GM03348 (cell line): Measurements from ENCODE around the gene CHGA.
A peak's percentile ranks its signal among the peaks of the same experiment; 100 is the strongest.

Experiments
- DNase-seq: peaks from one replicate; pipeline ENCODE4 v3.0.0; 2012; ENCODE audit warnings: low spot score

The CHGA gene

DNA sequence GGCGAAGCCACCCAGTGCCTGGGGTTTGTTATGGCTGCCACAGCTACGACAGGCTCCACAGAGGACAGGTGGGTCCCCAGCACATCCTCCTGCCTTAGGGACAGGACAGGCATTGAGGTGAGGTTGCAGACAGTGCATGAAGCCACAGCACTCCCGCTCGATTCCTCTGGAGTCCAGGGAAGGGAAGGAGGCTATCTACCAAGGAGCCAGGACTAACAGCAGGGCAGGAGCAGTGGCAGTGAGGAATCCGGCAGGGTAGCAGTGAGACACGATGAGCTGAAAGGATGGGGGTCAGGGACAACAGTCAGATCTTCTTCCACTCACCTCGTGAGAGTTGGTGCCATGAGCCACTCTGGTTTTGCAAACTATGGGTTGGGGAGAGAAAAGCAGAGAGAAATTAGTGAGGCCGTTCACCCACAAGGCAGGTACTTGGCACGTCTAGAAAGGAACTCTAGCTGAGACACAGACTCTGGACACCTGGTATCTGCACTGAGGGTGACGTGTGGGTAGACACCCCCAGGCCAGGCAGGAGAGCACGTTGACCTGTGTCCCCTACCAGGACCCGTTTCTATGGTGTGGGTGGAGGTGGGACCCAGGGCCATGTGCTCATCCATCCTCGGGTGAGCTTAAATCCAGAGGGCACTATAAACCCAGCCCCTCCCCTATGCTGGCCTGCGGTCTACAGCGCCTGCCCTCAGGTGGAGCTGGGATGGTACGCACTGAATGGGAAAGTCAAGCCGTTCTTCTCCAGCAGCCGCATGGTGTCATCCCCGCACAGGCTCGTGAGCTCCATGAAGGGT, 39.3 kb downstream of the CHGA start:
- DNase-seq: no peak

- no peak for DNase-seq
These were observed 39.8 kb downstream of the CHGA start for GRCh38 chr14:92962831-92963095.

DNA sequence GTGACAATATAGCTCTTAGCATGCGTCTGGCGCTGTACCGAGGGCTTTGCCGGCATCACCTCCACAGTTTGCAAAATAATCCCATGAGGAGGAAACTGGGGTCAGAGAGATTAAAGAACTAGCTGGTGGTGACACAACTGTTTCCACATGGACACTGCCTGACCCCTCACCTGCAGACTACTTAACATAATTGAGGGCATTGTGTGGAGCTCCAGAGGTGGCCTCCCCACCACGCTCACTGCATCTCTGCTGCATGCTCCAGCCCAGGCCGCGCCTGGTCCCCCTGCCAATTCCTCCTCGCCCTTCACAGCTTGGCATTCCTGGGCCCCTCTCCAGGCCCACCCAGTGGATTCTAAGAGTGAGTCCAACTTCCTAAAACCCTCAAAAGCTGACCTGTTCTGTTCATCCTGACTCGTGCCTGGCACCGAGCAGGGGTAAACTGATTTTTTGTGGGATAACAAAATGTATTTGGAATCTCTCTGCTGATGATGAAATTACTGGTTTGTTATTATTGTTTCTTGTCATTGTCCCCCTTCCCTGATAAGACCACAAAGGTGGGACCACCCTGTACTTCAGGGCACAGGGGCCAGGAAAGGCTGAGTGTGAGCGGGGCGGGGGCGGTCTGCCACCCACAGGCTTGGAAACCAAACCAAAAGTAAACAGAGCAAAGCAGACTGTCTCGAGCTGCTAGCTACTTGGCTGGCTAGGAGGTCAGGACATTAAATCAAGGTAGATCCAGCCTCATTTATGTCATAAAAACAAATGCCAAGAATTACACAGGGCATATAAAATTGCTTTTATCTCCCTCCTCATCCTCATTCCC, 40.6 kb downstream of the CHGA start:
- DNase-seq: no peak

GRCh38 chr14:92964124-92965109, 41.5 kb downstream of the CHGA start:
- DNase-seq: no peak

DNA sequence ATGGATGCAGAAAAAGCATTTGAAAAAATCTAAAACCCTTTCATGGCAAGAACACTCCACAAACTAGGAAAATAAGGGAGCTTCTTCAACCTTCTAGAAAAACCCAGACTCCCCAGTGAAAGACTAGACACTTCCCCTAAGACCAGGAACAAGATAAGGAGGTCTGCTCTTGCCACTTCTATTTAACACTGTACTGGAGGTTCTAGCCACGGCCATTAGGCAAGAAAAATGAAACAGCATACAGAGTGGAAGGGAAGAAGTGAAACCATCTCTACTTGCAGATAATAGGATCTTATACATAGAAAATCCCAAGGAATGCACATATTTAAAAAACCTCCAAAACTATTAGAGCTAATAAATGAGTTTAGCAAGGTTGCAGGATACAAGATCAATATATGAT, 42.3 kb downstream of the CHGA start:
- no peak for DNase-seq

DNA sequence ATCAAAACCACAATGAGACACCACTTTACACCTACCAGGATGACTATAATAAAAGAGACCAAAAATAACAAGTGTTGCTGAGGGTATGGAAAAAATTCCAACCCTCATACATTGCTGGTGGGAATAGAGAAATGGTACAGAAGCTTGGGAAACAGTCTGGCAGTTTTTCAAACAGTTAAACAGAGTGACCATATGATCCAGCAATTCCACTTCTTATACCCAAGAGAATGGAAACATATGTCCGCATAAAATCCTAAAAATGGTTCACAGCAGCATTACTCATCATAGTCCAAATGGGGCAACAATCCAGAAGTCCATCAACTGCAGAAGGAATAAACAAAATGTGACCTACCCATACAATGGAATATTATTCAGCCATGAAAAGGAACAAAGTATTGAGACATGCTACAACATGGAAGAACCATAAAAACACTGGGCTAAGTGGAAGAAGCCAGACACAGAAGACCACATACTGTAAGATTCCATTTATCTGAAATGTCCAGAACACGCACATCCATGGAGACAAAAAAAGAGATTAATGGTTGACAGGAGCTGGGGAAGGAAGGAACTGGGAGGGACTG, 44.5 kb downstream of the CHGA start:
- no peak for DNase-seq

- no peak for DNase-seq
These were observed 45.5 kb downstream of the CHGA start for GRCh38 chr14:92968291-92969020.

DNA sequence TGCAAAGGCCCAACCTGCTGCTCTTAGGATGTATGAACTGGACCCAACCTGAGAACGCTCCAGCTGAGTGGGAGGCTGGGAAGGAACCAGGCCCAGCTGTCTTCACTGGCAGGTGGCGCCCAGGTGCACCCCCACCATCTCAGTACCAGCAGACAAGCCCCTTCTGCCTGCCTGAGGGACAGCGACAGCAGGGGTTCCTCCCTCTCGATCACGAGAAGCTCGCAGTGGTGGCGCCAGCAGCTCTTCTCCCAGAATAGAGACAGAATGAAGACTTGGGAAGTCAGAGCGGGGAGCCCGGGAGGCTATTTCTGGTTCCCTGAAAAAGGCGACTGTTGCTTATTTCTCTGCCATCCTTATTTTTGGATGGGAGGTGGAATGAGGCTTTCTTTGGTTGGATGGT, 46.5 kb downstream of the CHGA start:
- no peak for DNase-seq

- no peak for DNase-seq
These were observed 46.9 kb downstream of the CHGA start for GRCh38 chr14:92969871-92970270.

- no peak for DNase-seq
These were observed 47.3 kb downstream of the CHGA start for GRCh38 chr14:92970271-92970670.

DNA sequence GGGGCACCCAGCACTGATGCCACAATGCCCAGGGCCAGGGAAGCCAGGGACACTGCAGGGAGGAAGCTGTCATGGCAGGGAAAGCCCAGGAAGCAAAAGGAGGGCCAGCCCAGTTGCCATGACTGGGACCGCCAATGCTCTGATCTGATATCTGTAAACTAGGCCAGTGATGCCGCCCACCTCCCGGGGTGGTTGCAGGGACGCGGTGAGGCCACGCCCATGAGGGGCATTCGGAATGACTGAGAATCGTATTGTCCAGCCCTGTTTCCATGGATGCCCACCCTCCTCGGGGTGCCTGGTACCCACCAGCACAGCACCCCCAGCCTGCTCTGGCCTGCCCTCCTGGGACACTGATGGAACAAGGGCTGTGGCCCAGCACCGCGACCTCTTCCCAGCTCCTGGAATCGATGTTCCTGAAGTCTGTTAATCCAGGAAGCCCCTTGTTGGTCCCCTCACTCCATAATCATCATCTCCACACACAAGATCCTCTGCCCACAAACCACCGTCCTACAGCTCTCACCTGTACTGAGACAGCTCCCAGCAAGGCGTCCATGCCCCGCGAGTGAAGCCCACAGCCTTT, 48.7 kb downstream of the CHGA start:
- no peak for DNase-seq

DNA sequence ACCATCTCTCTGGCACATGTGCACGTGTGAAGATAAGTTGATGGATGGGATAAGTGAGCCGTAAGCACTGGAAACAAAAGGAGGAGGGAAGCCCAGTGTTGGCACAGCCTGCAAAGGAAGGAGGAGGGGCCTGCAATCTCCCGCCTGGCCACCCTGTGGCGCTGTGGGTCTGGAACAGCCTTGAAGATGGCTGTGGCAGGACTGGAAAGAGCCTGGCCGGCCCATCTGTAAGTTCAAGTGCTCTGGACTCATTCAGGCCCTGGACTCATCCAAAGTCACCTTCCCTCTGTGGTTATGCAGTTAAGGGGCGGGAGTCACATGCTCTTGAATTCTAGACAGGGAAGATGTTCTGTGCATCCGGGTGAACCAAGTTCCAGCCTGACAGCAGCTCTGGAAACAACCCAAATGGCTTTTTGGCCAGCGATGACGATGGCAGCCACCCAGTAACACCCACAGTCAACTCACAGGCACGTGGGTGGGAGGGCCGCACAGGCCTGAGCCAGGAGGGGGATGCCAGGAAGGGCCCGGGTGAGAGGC, 50.4 kb downstream of the CHGA start:
- peak; percentile 94 for DNase-seq

- no peak for DNase-seq
These were observed 50.9 kb downstream of the CHGA start for GRCh38 chr14:92973798-92974372.

DNA sequence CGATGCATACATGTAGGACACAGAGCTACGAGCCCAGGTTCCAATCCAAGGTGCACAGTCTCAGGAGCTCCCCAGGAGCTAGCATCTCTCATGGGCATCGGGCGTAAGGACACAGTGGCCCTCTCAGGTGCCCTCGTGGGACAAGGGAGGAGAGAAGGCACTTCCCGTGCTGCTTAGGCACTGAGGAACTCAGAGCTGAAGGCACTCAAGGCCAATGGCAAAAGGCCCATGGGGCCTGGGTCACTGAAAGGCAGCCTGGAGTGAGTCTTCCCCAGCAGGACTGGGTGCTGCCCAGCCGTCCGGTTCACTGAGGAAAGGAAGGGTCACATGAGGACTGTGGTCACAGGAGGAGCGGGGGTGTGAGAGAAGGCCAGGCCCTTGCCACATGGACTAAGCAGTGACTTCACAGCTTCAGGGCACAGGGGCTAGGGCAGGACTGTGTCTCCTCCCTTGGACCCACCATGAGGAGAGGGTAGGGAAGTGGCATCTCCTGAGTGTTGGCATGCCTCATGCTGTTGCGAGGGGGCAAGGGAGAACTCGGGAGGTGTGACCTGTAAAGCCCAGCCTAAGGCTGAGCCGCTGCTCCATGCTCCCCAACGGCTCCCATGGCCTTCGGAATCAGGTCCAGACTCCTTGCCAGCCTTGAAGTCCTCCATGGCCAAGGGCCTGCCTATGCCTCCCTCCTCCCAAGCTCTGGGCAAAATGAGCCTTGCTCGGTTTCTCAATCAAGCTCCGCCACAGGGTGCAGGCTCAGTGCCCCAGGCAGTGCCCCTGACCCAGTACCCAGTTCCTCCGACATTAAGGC, 51.8 kb downstream of the CHGA start:
- no peak for DNase-seq

- no peak for DNase-seq
These were observed 53.3 kb downstream of the CHGA start for GRCh38 chr14:92976268-92976667.

GRCh38 chr14:92978229-92979021, 55.5 kb downstream of the CHGA start:
- DNase-seq: no peak

- no peak for DNase-seq
These were observed 57.9 kb downstream of the CHGA start for GRCh38 chr14:92980866-92981265.

DNA sequence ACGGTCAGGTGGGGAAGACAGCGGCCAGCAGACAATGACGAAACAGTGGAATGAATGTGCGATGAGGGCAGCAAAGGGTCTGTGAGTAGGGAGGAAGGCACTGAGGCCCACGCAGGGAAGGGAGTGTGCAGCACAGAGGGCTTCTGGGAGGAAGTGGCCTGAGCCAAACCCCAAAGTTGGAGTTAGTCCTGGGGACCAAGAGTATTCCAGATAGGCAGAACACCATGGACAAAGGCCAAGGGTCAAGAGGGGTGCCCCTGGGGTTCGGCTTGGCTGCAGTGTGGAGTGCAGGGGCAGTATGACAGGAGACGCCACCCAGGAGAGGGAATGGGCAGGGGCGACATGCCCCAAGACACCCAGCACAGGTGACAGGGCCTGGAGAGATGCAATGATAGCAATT, 58.8 kb downstream of the CHGA start:
- DNase-seq: no peak

- peak; percentile 61 for DNase-seq
These were observed 60.0 kb downstream of the CHGA start for GRCh38 chr14:92982956-92983355.
